Psoas muscle (tissue), 8 donors: ENCODE results near the gene FIZ1. TPM values are rescaled to one million over a fixed set of nuclear protein-coding genes. Genes with fewer than 3 reads are reported as not detected.

ENCODE experiments used
- ATAC-seq, 4 donors: fragments of 200-7000 bp; cut with Tn5 transposase; one replicate each; pipeline ENCODE4 v1.9.1; 2020; ENCODE audit warnings: moderate library complexity in 3 of 4, mild to moderate bottlenecking in 2 of 4
- DNase-seq, 2 donors: peaks; one replicate each; pipeline ENCODE4 v3.0.0-alpha.2; 2020
- H3K27ac ChIP-seq: fragments of 200-600 bp; one replicate; pipeline ENCODE4 v1.8.0; 2022
- H3K27me3 ChIP-seq, 3 donors: fragments of 200-600 bp in 1 of 3; one replicate each; pipeline versions ENCODE4 v1.6.1 to v1.8.0; 2013 to 2022; ENCODE audit warnings: low read length in 2 of 3, mild to moderate bottlenecking in 2 of 3, moderate library complexity in 1 of 3; ENCODE audit not compliant: insufficient read depth in 3 of 3
- H3K36me3 ChIP-seq, 2 donors: fragments of 200-600 bp in 1 of 2; one replicate each; pipeline versions ENCODE4 v1.6.1 to v1.8.0; 2013 to 2022; ENCODE audit warnings: low read depth in 1 of 2, mild to moderate bottlenecking in 1 of 2, moderate library complexity in 1 of 2; ENCODE audit not compliant: insufficient read depth in 1 of 2
- H3K4me1 ChIP-seq: fragments of 200-600 bp; one replicate; pipeline ENCODE4 v1.8.0; 2022
- H3K4me3 ChIP-seq: fragments of 200-600 bp; one replicate; pipeline ENCODE4 v1.8.0; 2022; ENCODE audit warnings: mild to moderate bottlenecking
- H3K9me3 ChIP-seq: fragments of 200-600 bp; one replicate; pipeline ENCODE4 v1.8.0; 2022
- WGBS, 3 donors: extraction: QIAGEN DNeasy Blood & Tissue Kit; methylation state at CpG; one replicate each; pipeline versions ENCODE4 v1.1.6 to v1.1.7; 2013; 5-methylcytosine and 5-hydroxymethylcytosine counted together
- intact Hi-C, 2 donors: fragments of 100-400 bp; cut with DNase I; formaldehyde crosslinking; loops; one replicate each; pipeline versions ENCODE4 v1.11.0 to v1.14.2; 2022
- polyA plus RNA-seq, 3 donors: library from polyadenylated mRNA; stranded (reverse); fragments of 200-250 nt; gene quantifications; one replicate each; pipeline ENCODE4 v1.2.3, GENCODE V29; 2013
- total RNA-seq, 4 donors: library from RNA; stranded (reverse); fragmentation: NEBNext Ultra II Directional in 2 of 4; extraction: Animal tissue kit (Norgen Biotek cat#: 25700) in 2 of 4; gene quantifications; one replicate each; pipeline versions ENCODE4 v1.2.1 to v1.2.4, GENCODE V29; 2021 to 2023
- TF ChIP-seq, protein P1 (sequence below): fragments of 200-600 bp; IDR thresholded peaks from one replicate; pipeline ENCODE4 v1.8.0; 2022; ENCODE audit warnings: antibody characterized with exemption
- donor health status: healthy with polysubstance abuse.
- donor health status: DM: no; HTN: no; CAD: no; lungs with moderate emphysema.
- donor health status: Bipolar disorder and iron deficiency.
- donor health status: healthy.
- donor health status: DM: yes; HTN: yes; CAD: no.
- donor health status: DM: no; HTN: no; CAD: no.
- donor health status: DM: no; HTN: no; CAD: no.
- donor health status: DM: yes; HTN: yes; CAD: no.

The FIZ1 gene
- total and polyA plus RNA-seq, 7 donors, result 9.9 to 23.7 (median 11.5) TPM

DNA sequence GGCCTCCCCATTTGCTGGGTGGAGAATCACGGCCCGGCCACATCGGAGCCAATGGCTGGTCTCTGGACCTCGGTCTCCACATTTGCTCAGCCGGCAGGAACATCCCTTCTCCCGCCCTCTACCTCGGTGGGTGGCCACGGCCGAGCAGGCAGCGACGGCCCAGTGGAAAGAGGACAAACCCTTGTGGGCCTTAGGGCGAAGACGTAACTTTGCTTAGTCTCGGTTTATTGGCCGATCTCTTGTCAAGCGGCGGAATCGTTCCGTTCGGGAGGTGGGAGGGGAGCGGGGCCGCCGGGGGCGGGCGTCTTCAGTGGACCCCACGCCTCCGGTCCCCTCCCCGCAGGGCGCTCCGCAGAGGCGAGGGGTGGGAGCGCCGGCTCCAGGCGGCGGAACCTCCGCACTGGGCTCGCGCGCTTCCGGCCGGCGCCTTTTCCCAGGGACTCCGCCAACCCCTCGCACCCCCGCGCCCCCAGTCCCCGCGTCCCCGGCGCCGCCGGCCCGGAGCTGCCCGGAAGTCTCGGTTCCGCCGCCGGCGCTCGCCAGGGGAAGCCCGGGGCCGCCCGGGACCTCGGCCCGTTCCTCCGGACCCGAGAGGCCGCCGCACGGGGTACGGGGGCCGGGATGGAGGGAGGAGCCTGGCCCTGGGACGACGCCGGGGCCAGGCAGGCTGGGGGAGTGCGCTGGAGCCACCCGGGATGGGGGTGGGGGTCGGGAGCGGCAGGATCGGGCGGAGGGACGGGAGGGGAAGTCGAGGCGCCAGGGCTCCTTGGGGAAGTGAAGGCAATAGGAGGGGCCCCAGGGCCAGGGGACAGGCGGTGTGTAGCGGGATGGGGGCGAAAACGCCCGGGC lies 41.5 kb upstream of the FIZ1 start, which contains the start of gene ZNF580:
Gene ZNF580, plus strand, starts transcription at position 426 of the 849 bp plus-strand sequence. CDS start 1,507 bp downstream, outside the sequence.
- DNase-seq (peak; percentile 76 to 86), ATAC-seq (peak; percentile 66 to 75 (median 72))
- intact Hi-C loops, result no loop called here
- peaks cover 52% of the 10 kb centered on the region for H3K4me1 ChIP-seq
- peak within 1 kb of the TSS; percentile 79 for H3K27ac ChIP-seq
- WGBS, 3 donors, result 0 to 1% (median 0%) methylated on average over 59 to 89 of the region's 89 CpGs
- H3K36me3 ChIP-seq, result peaks cover 0 to 13% of the 10 kb centered on the region in 2 donors
- TF ChIP-seq, protein P1, sequence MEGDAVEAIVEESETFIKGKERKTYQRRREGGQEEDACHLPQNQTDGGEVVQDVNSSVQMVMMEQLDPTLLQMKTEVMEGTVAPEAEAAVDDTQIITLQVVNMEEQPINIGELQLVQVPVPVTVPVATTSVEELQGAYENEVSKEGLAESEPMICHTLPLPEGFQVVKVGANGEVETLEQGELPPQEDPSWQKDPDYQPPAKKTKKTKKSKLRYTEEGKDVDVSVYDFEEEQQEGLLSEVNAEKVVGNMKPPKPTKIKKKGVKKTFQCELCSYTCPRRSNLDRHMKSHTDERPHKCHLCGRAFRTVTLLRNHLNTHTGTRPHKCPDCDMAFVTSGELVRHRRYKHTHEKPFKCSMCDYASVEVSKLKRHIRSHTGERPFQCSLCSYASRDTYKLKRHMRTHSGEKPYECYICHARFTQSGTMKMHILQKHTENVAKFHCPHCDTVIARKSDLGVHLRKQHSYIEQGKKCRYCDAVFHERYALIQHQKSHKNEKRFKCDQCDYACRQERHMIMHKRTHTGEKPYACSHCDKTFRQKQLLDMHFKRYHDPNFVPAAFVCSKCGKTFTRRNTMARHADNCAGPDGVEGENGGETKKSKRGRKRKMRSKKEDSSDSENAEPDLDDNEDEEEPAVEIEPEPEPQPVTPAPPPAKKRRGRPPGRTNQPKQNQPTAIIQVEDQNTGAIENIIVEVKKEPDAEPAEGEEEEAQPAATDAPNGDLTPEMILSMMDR, result no peak
- peak within 1 kb of the TSS; percentile 87 for H3K4me3 ChIP-seq
- H3K9me3 ChIP-seq, result no peaks in the 10 kb centered on the region
- H3K27me3 ChIP-seq, result no peaks in the 10 kb centered on the region

DNA sequence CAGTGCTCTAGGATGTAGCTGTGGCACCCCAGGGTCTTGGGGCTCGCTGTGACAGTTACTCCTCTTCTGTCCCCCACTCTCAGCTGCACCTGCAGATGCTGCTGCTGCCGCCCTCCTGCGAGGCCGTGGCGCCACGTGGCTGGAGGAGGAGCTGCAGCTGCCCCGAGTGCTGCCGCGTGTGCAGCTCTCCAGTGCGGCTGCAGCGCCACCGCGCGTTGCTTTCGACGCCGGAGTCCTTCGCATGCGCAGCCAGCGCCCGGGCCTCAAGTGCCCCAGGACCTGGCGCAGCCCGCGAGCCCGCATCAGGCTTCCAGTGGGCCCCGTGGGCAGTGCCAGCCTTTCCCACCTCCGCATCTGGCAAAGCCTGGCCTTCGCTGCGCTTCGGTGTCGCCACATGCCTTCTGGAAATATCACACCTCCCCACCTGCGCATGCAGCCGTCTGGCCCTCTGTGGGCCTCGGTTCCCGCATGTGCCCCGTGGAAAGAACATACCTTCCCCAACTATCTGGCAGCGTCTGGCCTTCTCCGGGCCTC lies 40.8 kb upstream of the FIZ1 start:
- Histone ChIP-seq H3K27me3 (no peaks in the 10 kb centered on the region), H3K27ac (peak overlapping the region; percentile 79), H3K36me3 (peaks cover 0 to 6% of the 10 kb centered on the region in 2 donors), H3K4me1 (peaks cover 57% of the 10 kb centered on the region), H3K9me3 (no peaks in the 10 kb centered on the region), H3K4me3 (peak overlapping the region; percentile 87)
- TF ChIP-seq, protein P1, result peak; percentile 45
- intact Hi-C loops, result no loop called here
- ATAC-seq (peak; percentile 23 to 69 (median 62)), DNase-seq (peak; percentile 78 to 89)
- 3 to 8% (median 4%) methylated on average over 36 to 38 of the region's 38 CpGs for WGBS, 3 donors

DNA sequence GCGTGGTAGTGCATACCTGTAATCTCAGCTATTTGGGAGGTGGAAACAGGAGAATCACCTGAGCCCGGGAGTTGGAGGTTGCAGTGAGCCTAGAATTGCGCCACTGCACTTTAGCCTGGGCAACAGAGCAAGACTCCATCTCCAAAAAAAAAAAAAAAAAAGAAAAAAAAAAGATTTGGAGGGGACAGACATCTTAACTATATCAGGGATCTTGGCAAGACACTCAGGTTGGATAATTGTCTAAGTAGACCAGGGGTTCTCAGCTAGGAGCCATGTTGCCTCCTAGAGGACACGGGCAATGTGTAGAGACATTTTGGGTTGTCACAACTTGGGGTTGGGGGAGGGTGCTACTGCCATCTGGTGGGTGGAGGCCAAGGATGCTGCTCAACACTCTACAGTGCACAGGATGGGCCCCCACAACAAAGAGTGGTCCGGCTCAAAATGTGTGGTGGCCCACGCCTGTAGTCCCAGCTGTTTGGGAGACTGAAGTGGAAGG lies 39.6 kb upstream of the FIZ1 start:
- Histone ChIP-seq H3K27ac (peak overlapping the region; percentile 79), H3K36me3 (no peaks in the 10 kb centered on the region), H3K4me3 (peak overlapping the region; percentile 87), H3K9me3 (no peaks in the 10 kb centered on the region), H3K27me3 (no peaks in the 10 kb centered on the region), H3K4me1 (peaks cover 53% of the 10 kb centered on the region)
- intact Hi-C loops, result no loop called here
- TF ChIP-seq, protein P1, result peak; percentile 39
- ATAC-seq, result no peak
- peak; percentile 60 to 70 for DNase-seq
- 77 to 83% (median 79%) methylated on average over 6 of the region's 6 CpGs for WGBS, 3 donors

DNA sequence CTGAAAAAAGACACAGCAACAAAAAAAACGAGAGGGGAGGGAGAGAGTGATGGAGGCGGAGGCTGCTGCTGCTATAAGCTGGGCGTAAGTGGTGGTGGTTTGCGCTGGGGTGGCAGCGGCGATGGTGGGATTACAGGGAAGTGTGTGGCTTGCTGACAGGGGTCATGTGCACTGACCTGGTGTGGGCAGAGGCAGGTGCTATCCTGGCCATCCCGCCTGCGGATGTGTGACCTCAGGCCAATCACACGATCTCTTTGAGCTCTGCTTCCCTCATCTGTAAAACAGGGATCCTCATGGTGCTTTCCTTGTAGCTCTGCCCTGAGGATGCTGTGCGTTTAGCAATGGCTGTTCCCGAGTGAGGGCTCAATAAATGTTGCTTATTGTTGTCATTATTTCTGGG lies 38.2 kb upstream of the FIZ1 start:
- H3K4me3 ChIP-seq, result peak overlapping the region; percentile 7
- H3K27ac ChIP-seq, result no peak overlapping the region
- intact Hi-C loops, result no loop called here
- DNase-seq (no peak), ATAC-seq (no peak)
- H3K36me3 ChIP-seq, result no peaks in the 10 kb centered on the region
- no peaks in the 10 kb centered on the region for H3K9me3 ChIP-seq
- peaks cover 46% of the 10 kb centered on the region for H3K4me1 ChIP-seq
- H3K27me3 ChIP-seq, result no peaks in the 10 kb centered on the region
- TF ChIP-seq, protein P1, result no peak
- WGBS, 3 donors, result 66 to 71% (median 67%) methylated on average over 11 of the region's 11 CpGs
